ENCODE data around the gene JKAMP.
"Not testable (repeated sequence)": the region's sequence is repeated elsewhere in the genome, so short reads cannot be mapped to it uniquely, and the experiment has no call there.

JKAMP gene

DNA sequence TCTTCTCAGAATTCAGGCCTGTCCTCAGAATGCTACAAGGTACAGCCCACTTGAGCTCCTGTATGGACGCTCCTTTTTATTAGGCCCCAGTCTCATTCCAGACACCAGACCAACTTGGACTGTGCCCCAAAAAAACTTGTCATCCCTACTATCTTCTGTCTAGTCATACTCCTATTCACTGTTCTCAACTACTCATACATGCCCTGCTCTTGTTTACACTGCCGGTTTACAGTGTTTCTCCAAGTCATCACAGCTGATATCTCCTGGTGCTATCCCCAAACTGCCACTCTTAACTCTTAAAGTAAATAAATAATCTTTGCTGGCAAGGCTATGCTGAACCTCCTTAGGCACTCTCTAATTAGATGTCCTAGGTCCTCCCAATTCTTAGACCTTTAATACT is 35.6 kb upstream of the JKAMP start:
- WGBS (ENCODE audit: extremely low coverage, insufficient coverage, low lambda C conversion rate): no CpG with 5 or more reads among the region's 2 CpGs
- DNase-seq: not testable (repeated sequence)

DNA sequence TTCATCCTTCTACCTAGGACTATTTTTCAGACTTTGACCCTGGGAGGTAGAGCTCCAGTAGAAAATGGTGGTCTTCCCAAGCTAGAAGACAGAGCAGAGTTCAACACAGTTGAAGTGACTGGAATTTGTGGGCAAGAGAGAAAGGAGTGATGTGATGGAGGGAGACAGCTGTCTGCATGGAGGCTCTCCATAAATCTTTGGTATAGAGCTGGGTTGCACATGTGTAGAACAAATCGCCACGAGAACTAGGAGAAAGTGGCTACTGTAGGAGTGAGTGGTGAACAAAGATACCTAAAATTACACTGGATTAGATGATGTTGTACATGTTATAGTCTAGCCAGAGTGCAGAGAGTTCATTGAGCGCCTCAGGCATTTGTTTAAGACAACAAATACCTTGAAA is 33.6 kb upstream of the JKAMP start:
- no peak overlapping the region for H3K18ac ChIP-seq (ENCODE audit: low read length)
- no peak overlapping the region for H3K4ac ChIP-seq (ENCODE audit: low read depth, low read length)
- no peak overlapping the region for H2AK5ac ChIP-seq (ENCODE audit: low read length)
- no peak overlapping the region for H3K9ac ChIP-seq (ENCODE audit: low read length)
- no peaks in the 10 kb centered on the region for H3K79me2 ChIP-seq (ENCODE audit: control insufficient read depth, insufficient read depth, low read length)
- no peak overlapping the region for H3K4me2 ChIP-seq (ENCODE audit: low read length)
- no peak for DNase-seq
- H4K8ac ChIP-seq (ENCODE audit: low read depth, low read length): no peak overlapping the region
- no peak overlapping the region for H3K56ac ChIP-seq (ENCODE audit: low read length)
- H4K5ac ChIP-seq (ENCODE audit: low read length): no peak overlapping the region
- H3K4me1 ChIP-seq (ENCODE audit: control insufficient read depth, low read depth, low read length): no peaks in the 10 kb centered on the region
- H2BK5ac ChIP-seq (ENCODE audit: low read length): no peak overlapping the region
- no peak overlapping the region for H2BK15ac ChIP-seq (replicated peaks; ENCODE audit: low read depth)
- no peak overlapping the region for H3K23ac ChIP-seq (ENCODE audit: low read length)
- no peak overlapping the region for H2BK120ac ChIP-seq (ENCODE audit: low read depth, low read length)
- H3K27ac ChIP-seq (ENCODE audit: low read depth, low read length): no peak overlapping the region
- no peaks in the 10 kb centered on the region for H3K27me3 ChIP-seq (ENCODE audit: insufficient read depth, low read length, poor library complexity)
- no peak overlapping the region for H3K4me3 ChIP-seq (ENCODE audit: low read length)
- WGBS (ENCODE audit: extremely low coverage, insufficient coverage, low lambda C conversion rate): no CpG with 5 or more reads among the region's 3 CpGs
- H3K79me1 ChIP-seq (ENCODE audit: low read length): no peaks in the 10 kb centered on the region
- H3K36me3 ChIP-seq (ENCODE audit: control insufficient read depth, insufficient read depth, low read length): no peaks in the 10 kb centered on the region

More for the DNA sequence above, 35.6 kb upstream of the JKAMP start:
- H3K4me3 ChIP-seq (ENCODE audit: low read length); H3K27ac ChIP-seq (ENCODE audit: low read depth, low read length); H2AK5ac ChIP-seq (ENCODE audit: low read length); H4K5ac ChIP-seq (ENCODE audit: low read length); H2BK120ac ChIP-seq (ENCODE audit: low read depth, low read length); H3K9ac ChIP-seq (ENCODE audit: low read length); H3K4me2 ChIP-seq (ENCODE audit: low read length); H3K23ac ChIP-seq (ENCODE audit: low read length); H3K4me1 ChIP-seq (ENCODE audit: control insufficient read depth, low read depth, low read length); H3K27me3 ChIP-seq (ENCODE audit: insufficient read depth, low read length, poor library complexity); H3K56ac ChIP-seq (ENCODE audit: low read length); H2BK5ac ChIP-seq (ENCODE audit: low read length); H3K18ac ChIP-seq (ENCODE audit: low read length); H3K4ac ChIP-seq (ENCODE audit: low read depth, low read length); H4K8ac ChIP-seq (ENCODE audit: low read depth, low read length); H3K79me1 ChIP-seq (ENCODE audit: low read length); H3K79me2 ChIP-seq (ENCODE audit: control insufficient read depth, insufficient read depth, low read length); H3K36me3 ChIP-seq (ENCODE audit: control insufficient read depth, insufficient read depth, low read length); H2BK15ac ChIP-seq (replicated peaks; ENCODE audit: low read depth): not testable (repeated sequence)

DNA sequence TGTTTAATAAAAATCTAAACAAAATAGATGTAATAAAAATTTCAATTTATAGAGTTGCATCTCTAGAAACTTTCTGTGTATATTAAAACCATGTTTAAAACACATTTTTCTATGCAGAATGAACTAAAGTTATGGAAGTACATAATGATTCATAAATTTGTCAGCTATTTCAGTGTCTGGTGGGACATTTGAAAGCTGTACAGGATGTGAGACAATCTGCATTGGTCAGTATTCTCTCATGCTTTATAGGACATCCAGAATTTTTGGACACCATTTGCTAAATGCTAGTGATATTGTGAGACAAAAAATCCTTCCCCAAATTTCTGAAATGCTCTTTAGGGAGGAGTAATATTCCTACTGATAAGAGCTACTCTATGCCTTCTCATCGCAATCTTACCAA is 32.5 kb upstream of the JKAMP start:
- Histone ChIP-seq H4K8ac (ENCODE audit: low read depth, low read length) (no peak overlapping the region), H2BK15ac (replicated peaks; ENCODE audit: low read depth) (no peak overlapping the region), H3K27ac (ENCODE audit: low read depth, low read length) (no peak overlapping the region), H2AK5ac (ENCODE audit: low read length) (no peak overlapping the region), H3K79me2 (ENCODE audit: control insufficient read depth, insufficient read depth, low read length) (no peaks in the 10 kb centered on the region), H3K23ac (ENCODE audit: low read length) (no peak overlapping the region), H3K4me2 (ENCODE audit: low read length) (no peak overlapping the region), H3K4me1 (ENCODE audit: control insufficient read depth, low read depth, low read length) (no peaks in the 10 kb centered on the region), H2BK120ac (ENCODE audit: low read depth, low read length) (no peak overlapping the region), H3K18ac (ENCODE audit: low read length) (no peak overlapping the region), H4K5ac (ENCODE audit: low read length) (no peak overlapping the region), H3K56ac (ENCODE audit: low read length) (no peak overlapping the region), H3K4me3 (ENCODE audit: low read length) (no peak overlapping the region), H3K79me1 (ENCODE audit: low read length) (no peaks in the 10 kb centered on the region), H2BK5ac (ENCODE audit: low read length) (no peak overlapping the region), H3K4ac (ENCODE audit: low read depth, low read length) (no peak overlapping the region), H3K9ac (ENCODE audit: low read length) (no peak overlapping the region), H3K36me3 (ENCODE audit: control insufficient read depth, insufficient read depth, low read length) (no peaks in the 10 kb centered on the region), H3K27me3 (ENCODE audit: insufficient read depth, low read length, poor library complexity) (no peaks in the 10 kb centered on the region)
- DNase-seq: no peak
- no CpG with 5 or more reads among the region's 1 CpG for WGBS (ENCODE audit: extremely low coverage, insufficient coverage, low lambda C conversion rate)

DNA sequence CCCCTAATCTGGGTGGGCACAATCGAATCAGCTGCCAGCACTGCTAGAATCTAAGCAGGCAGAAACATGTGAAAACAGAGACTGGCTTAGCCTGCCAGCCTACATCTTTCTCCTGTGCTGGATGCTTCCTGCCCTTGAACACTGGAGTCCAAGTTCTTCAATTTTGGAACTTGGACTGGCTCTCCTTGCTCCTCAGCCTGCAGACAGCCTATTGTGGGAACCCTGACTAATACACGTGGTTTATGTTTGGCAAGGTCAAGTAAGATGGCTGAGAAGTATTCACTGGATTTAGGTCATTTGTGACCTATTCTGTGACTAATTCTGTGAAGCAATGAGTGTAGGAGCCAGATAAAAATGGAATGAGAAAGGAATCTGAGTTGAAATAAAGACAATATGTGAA is 30.2 kb upstream of the JKAMP start:
- Histone ChIP-seq H3K79me1 (ENCODE audit: low read length) (no peaks in the 10 kb centered on the region), H4K5ac (ENCODE audit: low read length) (no peak overlapping the region), H3K27ac (ENCODE audit: low read depth, low read length) (no peak overlapping the region), H2AK5ac (ENCODE audit: low read length) (no peak overlapping the region), H3K4me1 (ENCODE audit: control insufficient read depth, low read depth, low read length) (no peaks in the 10 kb centered on the region), H3K4me3 (ENCODE audit: low read length) (no peak overlapping the region), H2BK120ac (ENCODE audit: low read depth, low read length) (no peak overlapping the region), H3K18ac (ENCODE audit: low read length) (no peak overlapping the region), H2BK15ac (replicated peaks; ENCODE audit: low read depth) (no peak overlapping the region), H3K27me3 (ENCODE audit: insufficient read depth, low read length, poor library complexity) (no peaks in the 10 kb centered on the region), H3K4me2 (ENCODE audit: low read length) (no peak overlapping the region), H3K36me3 (ENCODE audit: control insufficient read depth, insufficient read depth, low read length) (no peaks in the 10 kb centered on the region), H3K56ac (ENCODE audit: low read length) (no peak overlapping the region), H2BK5ac (ENCODE audit: low read length) (no peak overlapping the region), H3K79me2 (ENCODE audit: control insufficient read depth, insufficient read depth, low read length) (no peaks in the 10 kb centered on the region), H3K4ac (ENCODE audit: low read depth, low read length) (no peak overlapping the region), H3K23ac (ENCODE audit: low read length) (no peak overlapping the region), H4K8ac (ENCODE audit: low read depth, low read length) (no peak overlapping the region), H3K9ac (ENCODE audit: low read length) (no peak overlapping the region)
- no CpG with 5 or more reads among the region's 2 CpGs for WGBS (ENCODE audit: extremely low coverage, insufficient coverage, low lambda C conversion rate)
- no peak for DNase-seq

DNA sequence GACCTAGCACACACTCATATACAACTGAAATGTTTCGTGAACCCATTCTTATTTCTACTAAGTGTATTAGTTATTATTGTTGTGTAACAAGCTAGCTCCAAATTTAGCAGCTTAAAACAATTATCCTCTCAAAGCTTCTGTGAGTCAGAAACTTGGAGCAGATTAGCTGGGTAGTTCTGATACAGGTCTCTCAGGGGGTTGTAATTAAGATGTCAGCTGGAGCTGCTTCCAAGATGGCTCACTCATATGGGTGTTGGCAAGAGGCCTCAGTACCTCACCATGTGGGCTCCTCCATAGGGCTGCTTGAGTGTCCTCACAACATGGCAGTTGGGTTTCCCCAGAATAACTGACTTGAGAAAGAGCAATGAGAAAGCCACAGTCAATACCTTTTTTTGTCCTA is 28.9 kb upstream of the JKAMP start:
- no peak overlapping the region for H3K4me3 ChIP-seq (ENCODE audit: low read length)
- H4K8ac ChIP-seq (ENCODE audit: low read depth, low read length): no peak overlapping the region
- no peak overlapping the region for H3K4me2 ChIP-seq (ENCODE audit: low read length)
- H3K36me3 ChIP-seq (ENCODE audit: control insufficient read depth, insufficient read depth, low read length): no peaks in the 10 kb centered on the region
- no peak overlapping the region for H2BK5ac ChIP-seq (ENCODE audit: low read length)
- H3K4ac ChIP-seq (ENCODE audit: low read depth, low read length): no peak overlapping the region
- H3K56ac ChIP-seq (ENCODE audit: low read length): no peak overlapping the region
- H3K18ac ChIP-seq (ENCODE audit: low read length): no peak overlapping the region
- no peak for DNase-seq
- no peak overlapping the region for H3K23ac ChIP-seq (ENCODE audit: low read length)
- no peak overlapping the region for H4K5ac ChIP-seq (ENCODE audit: low read length)
- no peaks in the 10 kb centered on the region for H3K79me2 ChIP-seq (ENCODE audit: control insufficient read depth, insufficient read depth, low read length)
- H2AK5ac ChIP-seq (ENCODE audit: low read length): no peak overlapping the region
- H3K27ac ChIP-seq (ENCODE audit: low read depth, low read length): no peak overlapping the region
- H3K27me3 ChIP-seq (ENCODE audit: insufficient read depth, low read length, poor library complexity): no peaks in the 10 kb centered on the region
- H3K79me1 ChIP-seq (ENCODE audit: low read length): no peaks in the 10 kb centered on the region
- H2BK15ac ChIP-seq (replicated peaks; ENCODE audit: low read depth): no peak overlapping the region
- H3K9ac ChIP-seq (ENCODE audit: low read length): no peak overlapping the region
- H2BK120ac ChIP-seq (ENCODE audit: low read depth, low read length): no peak overlapping the region
- no peaks in the 10 kb centered on the region for H3K4me1 ChIP-seq (ENCODE audit: control insufficient read depth, low read depth, low read length)
- WGBS (ENCODE audit: extremely low coverage, insufficient coverage, low lambda C conversion rate): no CpG with 5 or more reads among the region's 1 CpG

DNA sequence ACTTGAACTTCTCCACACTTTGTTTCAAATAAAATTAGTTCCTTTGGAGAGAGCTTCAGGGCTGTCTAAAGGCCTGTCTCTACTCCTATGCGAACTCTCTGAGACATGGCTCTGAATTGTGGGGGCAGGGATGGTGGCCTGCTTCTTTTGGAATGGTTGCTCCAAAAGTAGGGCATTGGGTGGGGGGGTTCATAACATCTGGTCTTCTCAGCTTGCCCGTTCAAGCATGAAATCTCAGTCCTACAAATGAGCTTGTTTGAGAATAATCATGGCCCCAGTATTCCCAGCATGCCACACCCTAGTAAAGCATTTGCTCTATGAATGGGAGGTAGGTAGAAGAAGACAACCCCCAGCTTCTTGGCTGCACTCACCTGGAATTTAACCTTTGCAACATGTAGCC is 25.8 kb upstream of the JKAMP start:
- Histone ChIP-seq H3K56ac (ENCODE audit: low read length) (no peak overlapping the region), H3K23ac (ENCODE audit: low read length) (no peak overlapping the region), H3K4me1 (ENCODE audit: control insufficient read depth, low read depth, low read length) (no peaks in the 10 kb centered on the region), H2BK120ac (ENCODE audit: low read depth, low read length) (no peak overlapping the region), H3K27ac (ENCODE audit: low read depth, low read length) (no peak overlapping the region), H2AK5ac (ENCODE audit: low read length) (no peak overlapping the region), H3K4me3 (ENCODE audit: low read length) (no peak overlapping the region), H3K27me3 (ENCODE audit: insufficient read depth, low read length, poor library complexity) (peaks cover 2% of the 10 kb centered on the region), H3K4ac (ENCODE audit: low read depth, low read length) (no peak overlapping the region), H2BK5ac (ENCODE audit: low read length) (no peak overlapping the region), H3K79me1 (ENCODE audit: low read length) (no peaks in the 10 kb centered on the region), H4K5ac (ENCODE audit: low read length) (no peak overlapping the region), H3K79me2 (ENCODE audit: control insufficient read depth, insufficient read depth, low read length) (no peaks in the 10 kb centered on the region), H4K8ac (ENCODE audit: low read depth, low read length) (no peak overlapping the region), H3K36me3 (ENCODE audit: control insufficient read depth, insufficient read depth, low read length) (no peaks in the 10 kb centered on the region), H3K9ac (ENCODE audit: low read length) (no peak overlapping the region), H3K18ac (ENCODE audit: low read length) (no peak overlapping the region), H2BK15ac (replicated peaks; ENCODE audit: low read depth) (no peak overlapping the region), H3K4me2 (ENCODE audit: low read length) (no peak overlapping the region)
- WGBS (ENCODE audit: extremely low coverage, insufficient coverage, low lambda C conversion rate): no CpG with 5 or more reads among the region's 2 CpGs
- DNase-seq: no peak
